HG02571 (cell line): ENCODE results near the gene OLA1.
"Not testable (repeated sequence)": the region's sequence is repeated elsewhere in the genome, so short reads cannot be mapped to it uniquely, and the experiment has no call there.

Experiments used
- ATAC-seq: cut with Tn5 transposase; IDR thresholded peaks from one replicate; pipeline ENCODE4 v1.9.1; 2021; ENCODE audit warnings: mild to moderate bottlenecking, moderate library complexity; ENCODE audit not compliant: unreplicated experiment

The OLA1 gene

DNA sequence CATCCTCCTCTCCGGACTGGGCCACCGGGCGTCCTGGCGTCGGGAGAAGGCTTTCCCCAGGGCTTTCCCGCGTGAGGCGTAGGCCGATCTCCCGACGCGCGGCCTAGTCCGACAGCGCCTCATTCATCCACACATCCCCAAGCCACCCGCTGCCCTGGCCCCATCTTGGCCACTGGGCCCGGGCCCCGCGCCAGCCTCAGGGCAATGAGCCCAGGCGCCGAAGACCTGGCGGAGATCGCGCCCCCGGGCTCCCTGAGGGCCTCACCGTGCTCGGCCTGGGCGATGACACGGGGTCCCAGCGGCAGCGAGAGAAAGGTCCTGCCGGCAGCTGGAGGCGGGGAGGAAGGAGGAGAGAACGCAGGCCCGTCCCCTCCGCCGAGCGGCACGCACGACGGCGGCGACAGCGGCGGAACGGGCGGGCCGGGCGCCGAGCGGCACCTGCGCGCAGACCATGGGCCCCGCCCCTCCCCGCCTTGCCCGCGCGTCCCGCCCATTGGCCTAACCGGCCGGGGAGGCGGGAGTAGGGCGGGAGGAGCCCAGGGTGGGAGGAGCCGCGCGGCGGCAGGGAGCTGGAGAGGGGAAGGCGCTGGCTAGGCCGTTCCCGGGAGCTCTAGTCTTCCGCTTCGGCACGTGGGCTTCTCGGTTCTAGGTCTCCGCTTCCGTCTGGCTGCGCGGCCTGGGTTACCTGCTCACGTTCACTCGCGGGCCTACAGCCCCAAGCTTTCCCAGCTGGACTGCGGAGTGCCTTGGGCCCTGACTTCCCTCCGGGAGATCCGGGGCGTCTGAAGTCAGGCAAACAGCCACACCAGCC is at the start of gene OLA1:
Gene OLA1 (minus strand): TSS at position 346 of the 811 bp plus-strand sequence. CDS start 1,717 bp downstream, outside the sequence.
- ATAC-seq, result peak; percentile 94

- ATAC-seq, result no peak
Observed at GRCh38 chr2:174292908-174293307, 44.6 kb upstream of the OLA1 start.

- ATAC-seq, result no peak
Observed at GRCh38 chr2:174286172-174286571, 37.8 kb upstream of the OLA1 start.

GRCh38 chr2:174282441-174282840 is 34.1 kb upstream of the OLA1 start:
- ATAC-seq, result no peak

DNA sequence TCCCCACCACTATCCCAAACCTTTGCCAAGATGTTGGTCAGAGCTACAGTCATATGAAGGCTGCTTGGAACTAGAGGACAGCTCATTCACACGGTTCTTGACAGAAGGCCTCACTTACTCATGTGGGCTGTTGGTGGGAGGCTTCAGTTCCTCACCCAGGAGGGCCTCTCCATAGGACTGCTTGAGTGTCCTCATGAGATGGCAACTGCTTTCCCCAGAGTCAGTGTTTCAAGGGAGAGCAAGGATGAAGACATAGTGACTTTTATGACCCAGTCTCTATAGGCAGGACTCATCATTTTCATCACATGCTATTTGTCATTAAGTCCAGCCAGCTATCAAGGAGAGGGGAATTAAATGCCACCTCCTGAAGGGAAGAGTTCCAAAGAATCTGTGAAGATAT is 33.4 kb upstream of the OLA1 start:
- ATAC-seq, result no peak

DNA sequence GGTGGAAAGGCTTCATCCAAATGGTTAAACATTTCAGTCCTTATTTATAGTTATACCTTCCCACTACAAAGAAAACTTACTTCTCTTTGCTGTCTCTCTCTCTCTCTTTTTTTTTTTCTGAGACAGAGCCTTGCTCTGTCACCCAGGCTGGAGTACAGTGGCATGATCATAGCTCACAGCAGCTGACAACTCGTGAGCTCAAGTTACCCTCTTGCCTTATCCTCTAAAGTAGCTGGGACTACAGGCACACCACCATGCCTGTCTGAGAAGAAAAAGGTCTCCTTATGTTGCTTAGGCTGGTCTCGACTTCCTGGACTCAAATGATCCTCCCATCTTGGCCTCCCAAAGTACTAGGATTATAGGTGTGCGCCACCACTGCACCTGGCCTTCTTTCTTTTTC is 32.3 kb upstream of the OLA1 start:
- ATAC-seq, result no peak

GRCh38 chr2:174270263-174270662 is 21.9 kb upstream of the OLA1 start:
- ATAC-seq, result not testable (repeated sequence)

DNA sequence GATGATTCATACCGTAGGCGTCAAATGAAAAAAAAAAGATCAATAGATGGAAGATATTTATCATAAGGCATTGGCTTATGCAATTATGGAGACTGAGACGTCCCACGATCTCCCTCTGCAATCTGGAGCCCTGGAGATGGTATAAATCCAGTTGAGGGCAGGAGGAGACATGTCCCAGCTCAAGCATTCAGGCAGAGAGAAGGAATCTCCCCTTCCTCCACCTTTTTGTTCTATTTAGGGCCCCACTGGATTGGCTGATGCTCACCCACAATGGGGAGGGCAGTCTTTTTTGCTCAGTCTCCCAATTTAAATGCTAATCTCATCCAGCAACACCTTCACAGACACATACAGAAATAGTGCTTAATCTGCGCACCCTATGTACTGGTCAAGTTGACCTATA is 18.0 kb upstream of the OLA1 start:
- ATAC-seq, result no peak

DNA sequence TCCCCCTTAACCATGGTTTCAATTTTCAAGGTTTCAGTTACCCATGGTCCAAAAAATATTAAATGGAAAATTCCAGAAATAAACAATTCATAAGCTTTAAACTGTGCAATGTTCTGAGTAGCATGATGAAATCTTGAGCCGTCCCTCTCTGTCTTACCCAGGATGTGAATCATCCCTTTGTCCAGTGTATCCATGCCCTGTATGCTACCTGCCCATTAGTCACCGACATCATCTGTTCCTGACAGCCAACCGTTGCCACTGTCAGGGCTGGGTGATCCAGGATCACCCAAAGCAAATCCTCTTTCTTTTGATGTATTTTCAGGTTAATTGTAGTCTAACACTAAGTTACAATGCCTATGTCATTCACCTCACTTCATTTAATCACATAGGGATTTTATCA is 15.7 kb upstream of the OLA1 start:
- no peak for ATAC-seq

GRCh38 chr2:174259981-174260380 is 11.6 kb upstream of the OLA1 start:
- no peak for ATAC-seq

DNA sequence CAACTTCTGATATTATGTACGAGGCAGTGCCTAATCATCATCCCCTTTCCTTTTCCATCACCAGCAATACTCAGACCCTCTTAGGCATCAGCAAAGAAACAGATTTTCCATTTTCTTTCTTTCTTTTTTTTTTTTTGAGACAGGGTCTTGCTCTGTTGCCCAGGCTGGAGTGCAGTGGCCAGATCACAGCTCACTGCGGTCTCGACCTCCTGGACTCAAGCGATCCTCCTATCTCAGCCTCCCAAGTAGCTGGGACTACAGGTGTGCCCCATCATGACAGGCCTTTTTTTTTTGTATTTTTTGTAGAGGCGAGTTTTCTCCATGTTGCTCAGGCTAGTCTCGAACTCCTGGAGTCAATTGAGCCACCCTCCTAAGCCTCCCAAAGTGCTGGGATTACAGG is 5.9 kb upstream of the OLA1 start:
- ATAC-seq, result no peak

GRCh38 chr2:174248998-174249592 is 763 bp upstream of the OLA1 start:
- no peak for ATAC-seq

GRCh38 chr2:174247474-174248186 is 702 bp downstream of the OLA1 start:
- ATAC-seq, result peak; percentile 16

DNA sequence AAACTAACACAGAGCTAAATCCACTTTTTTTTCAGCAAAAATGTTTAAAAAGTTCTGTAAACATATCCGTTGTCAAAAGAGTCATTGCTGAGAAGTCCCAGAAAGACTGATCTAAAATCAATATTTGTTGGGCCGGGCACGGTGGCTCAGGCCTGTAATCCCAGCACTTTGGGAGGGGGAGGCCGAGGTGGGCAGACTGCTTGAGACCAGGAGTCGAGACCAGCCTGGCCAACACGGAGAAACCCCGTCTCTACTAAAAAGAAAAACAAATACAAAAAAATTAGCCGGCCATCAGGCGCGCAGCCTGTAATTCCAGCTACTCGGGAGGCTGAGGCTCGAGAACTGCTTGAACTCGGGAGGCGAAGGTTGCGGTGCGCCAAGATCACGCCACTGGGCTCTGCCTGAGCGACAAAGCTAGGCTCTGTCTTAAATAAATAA is 1.4 kb downstream of the OLA1 start:
- ATAC-seq, result no peak

GRCh38 chr2:174245628-174246027 is 2.7 kb downstream of the OLA1 start:
- ATAC-seq, result not testable (repeated sequence)

DNA sequence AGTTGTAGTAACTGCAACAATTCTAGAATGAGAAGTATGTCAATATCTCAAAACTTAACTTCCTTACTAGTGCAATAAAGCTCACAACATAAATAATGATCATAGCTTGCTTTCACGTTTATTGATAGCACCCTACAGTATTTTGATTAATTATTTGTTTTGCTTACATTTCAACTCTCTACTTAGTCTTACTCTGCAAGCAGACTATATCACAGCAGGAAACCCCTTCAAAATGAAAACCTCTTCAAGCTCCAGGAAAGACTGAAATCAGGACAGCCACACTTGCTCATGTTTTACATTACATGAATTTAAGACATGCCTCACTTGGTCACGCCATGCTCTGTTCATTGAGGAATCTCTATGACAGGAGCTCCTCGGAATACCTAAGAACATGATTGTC is 3.3 kb downstream of the OLA1 start:
- no peak for ATAC-seq

DNA sequence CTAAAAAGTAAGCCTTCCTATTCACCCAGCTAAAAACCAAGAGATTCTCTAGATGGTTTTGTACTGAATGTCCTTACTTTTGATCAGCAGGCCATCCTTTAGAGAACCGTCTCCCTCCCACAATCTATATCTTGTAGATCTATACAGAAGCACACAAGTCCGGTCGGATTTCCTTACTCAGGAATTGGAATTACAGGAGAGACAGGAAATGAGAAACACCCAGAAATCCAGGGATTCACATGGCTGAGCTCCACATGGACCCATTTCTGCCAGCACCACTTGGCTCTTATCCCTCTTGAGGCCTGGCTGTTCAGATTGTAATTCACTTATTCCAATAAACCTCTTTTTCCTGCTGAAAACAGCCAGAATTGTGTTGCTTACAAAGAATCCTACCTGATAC is 4.5 kb downstream of the OLA1 start:
- ATAC-seq, result no peak

GRCh38 chr2:174240097-174240496 is 8.2 kb downstream of the OLA1 start:
- no peak for ATAC-seq

GRCh38 chr2:174236429-174236828 is 11.9 kb downstream of the OLA1 start:
- no peak for ATAC-seq

DNA sequence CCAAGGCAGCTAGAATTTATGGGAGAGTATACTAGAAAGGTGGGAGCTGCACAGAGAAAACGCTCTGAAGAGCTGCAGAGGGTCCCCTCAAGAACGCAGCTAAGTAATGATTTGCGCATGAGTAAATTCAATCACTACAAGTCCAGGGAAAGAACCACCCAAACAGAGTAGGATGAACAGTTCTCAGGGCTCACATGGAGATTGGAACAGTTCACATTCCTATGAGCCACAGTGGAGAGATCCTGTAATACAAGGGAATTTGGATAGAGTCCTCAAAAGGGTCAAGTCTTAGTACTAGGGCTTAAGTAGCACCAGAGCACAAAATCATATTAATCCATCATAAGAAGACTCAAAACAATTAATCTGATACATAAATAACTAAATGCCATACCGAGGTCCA is 12.7 kb downstream of the OLA1 start:
- ATAC-seq, result no peak

GRCh38 chr2:174233771-174234275 is 14.5 kb downstream of the OLA1 start:
- no peak for ATAC-seq

DNA sequence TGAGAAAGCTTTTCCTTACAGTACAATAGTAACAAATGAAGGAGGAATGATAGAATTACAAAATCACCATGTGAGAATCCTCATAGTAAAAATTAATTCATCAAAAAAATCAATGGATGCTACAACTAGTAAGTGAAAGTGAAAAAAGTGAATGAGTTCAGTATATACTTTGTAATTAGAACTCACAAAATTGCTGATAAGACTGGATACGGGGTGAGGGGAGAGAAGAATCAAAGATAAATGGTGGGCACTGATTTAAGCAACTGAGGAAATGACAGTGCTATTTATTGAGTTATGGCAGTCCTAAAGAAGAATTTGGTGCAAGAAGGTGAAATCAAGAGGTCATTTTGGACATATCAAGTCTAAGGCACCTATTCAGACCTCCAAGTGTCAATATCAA is 20.6 kb downstream of the OLA1 start:
- no peak for ATAC-seq
